Measurements from ENCODE around the gene ZNF277. TPM values are rescaled to one million over a fixed set of nuclear protein-coding genes. Genes with fewer than 3 reads are reported as not detected.

Gene ZNF277
- total and polyA plus RNA-seq, 10 of the 15 experiments (the other 5 are each of a cell fraction or from before 2014, with no cell fraction given) = 10.6 to 33.9 (median 22.0) TPM

- Histone ChIP-seq H4K20me1 (ENCODE audit: control insufficient read depth, insufficient read depth) (no peaks in the 10 kb centered on the region), H3K4me2 (ENCODE audit: control insufficient read depth, insufficient read depth) (no peak overlapping the region), H3K9me3 (replicated peaks; ENCODE audit: control insufficient read depth, insufficient read depth, low read length) (no peaks in the 10 kb centered on the region), H3K9ac (ENCODE audit: control insufficient read depth, insufficient read depth, low read length) (no peak overlapping the region), H3K27ac (ENCODE audit: control insufficient read depth, insufficient read depth) (no peak overlapping the region), H3K4me1 (ENCODE audit: control insufficient read depth, insufficient read depth, low read length) (no peaks in the 10 kb centered on the region), H3K79me2 (ENCODE audit: control insufficient read depth, insufficient read depth, low read length) (no peaks in the 10 kb centered on the region), H3K27me3 (replicated peaks in 1 of 2; ENCODE audit: control insufficient read depth in 2 of 2, insufficient read depth in 2 of 2, low read length in 1 of 2) (no peaks in the 10 kb centered on the region), H3K36me3 (ENCODE audit: control insufficient read depth in 2 of 2, insufficient read depth in 2 of 2, low read length in 1 of 2) (no peaks in the 10 kb centered on the region), H2AFZ (ENCODE audit: control insufficient read depth, low read depth, low read length) (no peak overlapping the region), H3K4me3 (no peak overlapping the region)
- intact Hi-C loops (cut with micrococcal nuclease; ENCODE audit: unreplicated experiment) = no loop called here
- ATAC-seq = no peak
- ChIA-PET RAD21 (ENCODE audit: unreplicated experiment) (no interaction called here), POLR2A (no interaction called here), CTCF (interaction anchor here (1.3 kb wide), 1 partner anchor 95 kb away, joined by 3 read pairs; no protein-coding TSS in a partner anchor), SMC1A (ENCODE audit: uncharacterized antibody, unreplicated experiment) (no interaction called here)
- BruUV-seq (replicated peaks) = no TSS peak
- in situ Hi-C loops (cut with MboI) = no loop called here
- no peak for FAIRE-seq
- TF ChIP-seq EZH2 (IDR thresholded peaks at IDR 0.05; ENCODE audit: borderline replicate concordance, control insufficient read depth, low read depth, low read length) = no peak
- TF ChIP-seq SUZ12 (IDR thresholded peaks at IDR 0.05; ENCODE audit: unreplicated experiment) = no peak
- no peak for TF ChIP-seq ZSCAN29 (IDR thresholded peaks at IDR 0.05)
- TF ChIP-seq ZNF217 (IDR thresholded peaks at IDR 0.05) = no peak
- 50% methylated on average over 2 of the region's 2 CpGs for WGBS (ENCODE audit: insufficient coverage, insufficient replicate concordance, low lambda C conversion rate, missing lambda C conversion rate)
- no peak for DNase-seq (ENCODE audit: low read depth, low spot score)
These were observed 150.1 kb downstream of the ZNF277 start for GRCh38 chr7:112356596-112356995.

GRCh38 chr7:112357136-112357535 is 150.6 kb downstream of the ZNF277 start:
- RAD21 ChIA-PET (ENCODE audit: unreplicated experiment) = no interaction called here
- WGBS (ENCODE audit: insufficient coverage, insufficient replicate concordance, low lambda C conversion rate, missing lambda C conversion rate) = 47% methylated on average over 4 of the region's 4 CpGs
- in situ Hi-C loops (cut with MboI) = no loop called here
- TF ChIP-seq YBX1 (IDR thresholded peaks at IDR 0.05) = no peak
- no peak for TF ChIP-seq SMC3 (IDR thresholded peaks at IDR 0.05; ENCODE audit: borderline replicate concordance, low read length)
- TF ChIP-seq EGR1 (IDR thresholded peaks at IDR 0.05; ENCODE audit: borderline replicate concordance in 1 of 2, low read depth in 2 of 2, low read length in 2 of 2) = no peak
- no peak for TF ChIP-seq BHLHE40 (IDR thresholded peaks at IDR 0.05; ENCODE audit: borderline replicate concordance in 1 of 2, low read depth in 2 of 2, low read length in 1 of 2)
- no peak for TF ChIP-seq CHD4 (IDR thresholded peaks at IDR 0.05)
- TF ChIP-seq SREBF2 (IDR thresholded peaks at IDR 0.05; ENCODE audit: low read length) = no peak
- no peak for TF ChIP-seq ZBTB40 (IDR thresholded peaks at IDR 0.05; ENCODE audit: borderline replicate concordance)
- no peak for TF ChIP-seq RELA (IDR thresholded peaks at IDR 0.05; ENCODE audit: borderline replicate concordance, partially characterized antibody)
- no peak for TF ChIP-seq MLLT1 (IDR thresholded peaks at IDR 0.05)

More at GRCh38 chr7:112357136-112357535, 150.6 kb downstream of the ZNF277 start:
- POLR2A ChIA-PET = no interaction called here
- H3K9me3 ChIP-seq (replicated peaks; ENCODE audit: control insufficient read depth, insufficient read depth, low read length) = no peaks in the 10 kb centered on the region
- no peaks in the 10 kb centered on the region for H3K79me2 ChIP-seq (ENCODE audit: control insufficient read depth, insufficient read depth, low read length)
- CTCF ChIA-PET = interaction anchor here (1.3 kb wide), 1 partner anchor 95 kb away, joined by 3 read pairs; no protein-coding TSS in a partner anchor
- H3K4me1 ChIP-seq (ENCODE audit: control insufficient read depth, insufficient read depth, low read length) = no peaks in the 10 kb centered on the region
- SMC1A ChIA-PET (ENCODE audit: uncharacterized antibody, unreplicated experiment) = no interaction called here
- no peak for DNase-seq (ENCODE audit: low read depth, low spot score)
- intact Hi-C loops (cut with micrococcal nuclease; ENCODE audit: unreplicated experiment) = no loop called here
- no peaks in the 10 kb centered on the region for H3K36me3 ChIP-seq (ENCODE audit: control insufficient read depth in 2 of 2, insufficient read depth in 2 of 2, low read length in 1 of 2)
- H4K20me1 ChIP-seq (ENCODE audit: control insufficient read depth, insufficient read depth) = no peaks in the 10 kb centered on the region
- no TSS peak for BruUV-seq (replicated peaks)
- no peak overlapping the region for H2AFZ ChIP-seq (ENCODE audit: control insufficient read depth, low read depth, low read length)
- no peak overlapping the region for H3K4me3 ChIP-seq
- ATAC-seq = no peak
- H3K27ac ChIP-seq (ENCODE audit: control insufficient read depth, insufficient read depth) = no peak overlapping the region
- no peaks in the 10 kb centered on the region for H3K27me3 ChIP-seq (replicated peaks in 1 of 2; ENCODE audit: control insufficient read depth in 2 of 2, insufficient read depth in 2 of 2, low read length in 1 of 2)
- no peak overlapping the region for H3K9ac ChIP-seq (ENCODE audit: control insufficient read depth, insufficient read depth, low read length)
- H3K4me2 ChIP-seq (ENCODE audit: control insufficient read depth, insufficient read depth) = no peak overlapping the region
- FAIRE-seq = no peak
